ENCODE measurements around the gene P2RX4.
"Not testable (repeated sequence)": the region's sequence is repeated elsewhere in the genome, so short reads cannot be mapped to it uniquely, and the experiment has no call there.

- TF ChIP-seq CTCF (IDR thresholded peaks at IDR 0.05; ENCODE audit: low read depth, low read length); POLR2A (IDR thresholded peaks at IDR 0.05; ENCODE audit: extremely low read depth, insufficient read length); MYC (IDR thresholded peaks at IDR 0.05; ENCODE audit: low read depth, low read length); MAX (IDR thresholded peaks at IDR 0.05; ENCODE audit: low read depth, low read length): not testable (repeated sequence)
Observed at GRCh38 chr12:121282910-121283309, 73.0 kb downstream of the P2RX4 start.

Measured in NB4 (cell line).